HG02938 (cell line): Measurements from ENCODE around the gene PON1.
A peak's percentile ranks its signal among the peaks of the same experiment; 100 is the strongest.

Experiments
- ATAC-seq: cut with Tn5 transposase; IDR thresholded peaks from one replicate; pipeline ENCODE4 v1.9.1; 2021; ENCODE audit warnings: mild to moderate bottlenecking, moderate library complexity; ENCODE audit not compliant: unreplicated experiment

Gene PON1

DNA sequence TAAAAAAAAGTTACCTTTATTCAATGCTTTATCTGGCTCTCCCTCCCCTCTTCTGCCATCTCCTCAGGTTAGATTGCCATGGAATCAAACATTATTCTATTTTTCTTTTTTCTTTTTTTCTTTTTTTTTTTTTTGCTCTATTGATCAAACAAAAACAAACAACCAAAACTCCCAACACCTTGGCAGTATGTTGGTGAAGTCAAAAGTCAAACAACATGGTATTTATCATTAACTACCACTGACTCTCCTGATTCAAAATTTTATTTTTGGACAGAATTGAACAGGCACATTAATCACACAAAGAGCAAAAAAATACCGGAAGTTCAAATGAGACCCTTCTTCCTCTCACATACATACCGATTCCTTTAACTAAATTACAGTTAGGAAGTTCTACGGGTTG lies 6.4 kb downstream of the PON1 start:
- ATAC-seq: no peak

DNA sequence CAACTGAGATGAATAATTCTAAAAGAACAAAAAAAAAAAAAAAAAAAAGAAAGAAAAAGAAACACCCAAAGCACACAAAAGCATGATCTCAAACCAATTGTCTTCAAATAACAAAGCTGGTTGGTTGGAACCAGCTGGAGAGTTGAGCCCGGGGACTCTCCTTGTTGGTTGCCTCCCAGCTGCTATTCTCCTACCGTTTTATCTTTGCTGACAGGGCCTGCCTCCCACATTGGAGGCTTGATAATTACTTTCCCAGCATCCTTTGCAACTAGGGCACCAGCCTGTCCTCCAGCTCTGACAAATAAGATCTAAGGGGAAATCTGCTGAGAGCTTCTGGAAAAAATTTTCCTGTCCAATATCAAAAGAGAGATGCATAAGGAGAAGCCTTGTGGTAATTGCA lies 6.8 kb downstream of the PON1 start:
- ATAC-seq: no peak

DNA sequence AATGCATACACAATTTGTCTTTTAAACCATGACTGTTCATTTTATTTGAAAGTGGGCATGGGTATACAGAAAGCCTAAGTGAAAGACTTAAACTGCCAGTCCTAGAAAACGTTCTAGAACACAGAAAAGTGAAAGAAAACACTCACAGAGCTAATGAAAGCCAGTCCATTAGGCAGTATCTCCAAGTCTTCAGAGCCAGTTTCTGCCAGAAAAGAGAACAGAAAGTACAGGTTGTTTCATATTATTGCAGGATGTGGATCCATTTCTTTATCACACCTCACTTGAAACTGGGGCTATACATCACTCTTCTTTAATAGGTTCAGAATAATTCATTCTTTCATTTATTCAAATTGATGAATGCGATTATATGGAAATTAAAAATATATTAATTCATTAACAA lies 7.7 kb downstream of the PON1 start:
- ATAC-seq: peak; percentile 92

DNA sequence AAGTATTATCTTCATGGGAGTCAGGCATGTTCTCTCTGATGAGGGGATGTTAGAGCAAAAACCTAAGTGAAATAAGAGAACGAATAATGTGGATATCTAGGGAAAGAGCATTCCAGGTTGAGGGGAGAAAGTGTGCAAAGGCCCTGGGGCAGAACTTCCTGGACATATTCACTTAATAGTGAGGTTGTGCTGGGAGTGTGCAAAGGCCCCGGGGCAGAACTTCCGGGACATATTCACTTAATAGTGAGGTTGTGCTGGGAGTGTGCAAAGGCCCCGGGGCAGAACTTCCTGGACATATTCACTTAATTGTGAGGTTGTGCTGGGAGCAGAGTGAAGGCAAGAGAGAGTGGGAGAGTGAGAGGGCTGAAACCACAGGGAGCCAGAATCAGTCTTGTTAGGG lies 11.8 kb downstream of the PON1 start:
- ATAC-seq: no peak

DNA sequence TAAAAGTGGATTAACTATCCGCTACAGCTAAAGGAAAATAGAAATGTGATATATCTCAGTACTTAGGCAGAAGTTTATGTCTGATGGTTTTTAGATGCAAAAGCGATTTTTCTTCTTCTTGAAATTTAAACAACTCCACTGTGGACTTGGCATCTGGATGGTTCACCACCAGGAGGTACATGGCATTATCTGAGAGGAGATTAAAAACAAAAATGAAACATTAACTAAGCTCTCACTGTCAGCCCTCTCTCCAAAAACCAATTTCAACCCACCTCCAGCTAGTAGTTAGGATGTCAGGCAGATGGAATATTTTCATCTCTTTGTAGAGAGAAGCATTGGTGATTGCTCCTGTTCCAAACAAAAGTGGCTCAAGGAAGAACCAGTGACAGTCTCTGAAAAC lies 12.9 kb downstream of the PON1 start:
- ATAC-seq: no peak

DNA sequence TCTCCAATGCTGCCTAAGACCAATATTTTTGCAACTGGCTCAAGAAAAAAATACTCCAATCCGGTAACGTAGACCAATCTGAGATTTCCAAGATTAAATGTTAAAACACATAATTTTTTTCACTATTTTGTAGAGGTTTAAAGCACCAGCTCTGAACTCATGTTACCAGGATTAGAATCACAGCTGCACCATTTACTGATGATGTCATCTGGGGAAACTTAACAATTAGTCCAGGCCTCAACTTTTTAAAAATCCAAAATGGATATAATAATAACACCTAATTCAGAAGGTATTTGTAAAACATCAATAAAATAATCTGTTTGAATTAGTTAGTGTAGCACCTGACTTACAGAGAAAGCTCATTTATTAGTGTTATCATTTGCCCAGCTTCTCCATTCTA lies 14.4 kb downstream of the PON1 start:
- ATAC-seq: no peak

DNA sequence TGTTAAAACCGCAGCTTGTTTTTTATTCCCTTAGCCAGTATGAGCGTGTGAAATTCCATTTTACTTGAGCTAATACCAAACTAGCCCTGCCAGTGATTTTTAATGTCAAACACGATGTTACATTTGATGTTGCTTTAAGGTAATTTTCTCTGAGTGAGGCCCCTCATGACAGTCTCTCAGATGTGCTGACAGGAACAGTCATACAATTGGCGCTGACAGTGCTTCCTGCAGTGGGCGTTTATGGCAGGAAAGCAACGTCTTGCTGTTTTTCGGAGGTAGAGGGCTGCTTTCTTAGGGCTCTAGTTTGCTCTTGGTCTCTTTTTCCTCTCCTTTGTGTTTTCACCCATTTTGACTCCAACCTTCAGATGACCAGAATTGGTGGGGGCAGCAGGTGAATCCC lies 19.3 kb downstream of the PON1 start:
- no peak for ATAC-seq

DNA sequence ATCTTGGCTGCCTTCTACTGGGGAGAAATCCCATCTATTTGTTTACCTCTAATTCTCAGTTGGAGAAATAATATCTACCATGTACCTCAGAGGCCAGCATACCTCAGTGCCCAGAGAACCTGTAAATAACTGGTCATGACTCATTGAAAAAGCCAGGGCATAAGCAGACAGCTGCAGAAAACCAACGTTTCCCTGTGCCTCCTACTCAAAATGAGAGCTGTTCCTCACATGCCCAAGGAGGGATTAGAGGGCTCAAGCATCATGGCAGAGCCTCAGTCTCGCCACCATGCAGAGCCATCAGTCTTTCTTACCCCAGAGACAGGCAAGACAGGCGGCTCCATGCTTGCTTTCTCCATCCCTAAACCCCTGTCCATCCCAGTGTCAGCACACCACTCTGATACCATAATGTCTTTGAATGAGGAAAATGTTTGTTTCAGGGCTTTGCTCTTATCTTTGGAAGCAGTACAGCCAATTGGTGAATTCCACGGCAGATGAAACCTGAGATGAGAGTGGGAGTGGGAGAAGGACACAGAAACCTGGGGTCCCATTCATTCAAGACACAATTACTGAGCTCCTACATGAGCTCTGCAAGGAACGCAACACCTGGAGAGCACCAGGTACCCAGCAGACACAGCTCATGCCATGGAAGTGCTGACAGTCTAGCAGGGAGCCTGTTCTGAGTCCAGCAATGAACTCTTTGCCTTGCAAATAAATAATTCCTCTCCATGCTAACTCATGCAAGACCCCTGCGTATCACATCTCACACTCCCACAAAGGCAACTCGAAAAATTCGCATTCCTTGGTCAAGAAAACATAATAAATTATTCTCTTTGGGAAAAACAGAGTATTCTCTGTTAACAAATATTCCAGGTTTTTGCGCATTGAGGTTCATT lies 21.1 kb downstream of the PON1 start:
- ATAC-seq: no peak

DNA sequence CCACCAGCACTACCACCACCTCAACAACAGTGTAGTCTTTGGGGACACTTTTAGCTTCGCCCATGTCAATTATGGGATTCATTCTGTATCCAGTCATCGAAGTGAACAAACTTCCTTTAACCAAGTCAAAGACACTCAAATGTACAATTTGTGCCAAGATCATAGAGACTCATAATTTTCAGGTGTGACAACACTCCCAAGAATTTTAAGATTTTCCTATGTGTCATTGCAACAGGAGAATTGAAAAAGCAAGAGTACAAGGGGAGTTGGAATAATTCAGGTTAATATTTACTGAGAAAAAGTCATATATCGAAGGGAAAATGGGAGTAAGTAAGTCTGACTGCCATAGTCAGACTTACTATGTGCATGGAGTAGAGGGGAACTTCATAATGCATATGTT lies 26.2 kb downstream of the PON1 start:
- no peak for ATAC-seq

DNA sequence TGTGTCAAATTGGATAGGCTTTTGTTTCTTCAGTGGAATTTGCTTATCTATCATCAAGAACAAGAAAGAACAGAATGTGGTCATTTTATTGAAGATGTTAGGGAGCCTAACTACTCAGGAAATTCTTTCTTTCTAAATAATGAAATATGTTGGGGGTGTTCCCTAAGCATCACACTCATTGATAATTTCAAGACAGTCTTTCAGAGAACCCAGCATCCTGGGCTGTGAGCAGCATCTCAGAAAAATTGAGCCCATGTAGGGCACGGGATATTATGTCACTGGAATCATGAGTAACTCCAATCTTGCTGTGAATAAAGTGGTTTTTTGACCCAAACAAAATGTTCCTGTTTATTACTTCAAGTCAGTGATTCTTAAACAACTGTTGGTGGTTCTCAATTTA lies 27.3 kb downstream of the PON1 start:
- ATAC-seq: no peak

DNA sequence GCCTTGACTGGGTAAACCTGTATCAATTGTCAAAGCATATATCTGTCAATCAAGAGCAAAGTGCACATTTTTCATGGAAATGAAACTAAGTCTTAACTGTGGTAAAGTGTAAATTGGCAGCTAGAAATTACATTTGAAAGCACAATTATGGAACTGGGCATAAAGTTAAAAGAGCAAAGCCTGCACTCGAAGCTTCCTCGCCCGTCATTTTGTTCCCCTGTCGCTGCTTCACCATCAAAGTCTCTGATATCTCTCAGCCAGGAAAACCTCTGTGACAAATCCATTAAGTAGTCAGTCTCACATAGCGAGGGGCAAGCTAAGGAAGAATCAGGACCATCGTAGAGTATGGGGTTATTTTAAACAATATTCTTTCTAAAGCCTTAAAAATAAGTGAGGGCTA lies 27.9 kb downstream of the PON1 start:
- ATAC-seq: no peak

DNA sequence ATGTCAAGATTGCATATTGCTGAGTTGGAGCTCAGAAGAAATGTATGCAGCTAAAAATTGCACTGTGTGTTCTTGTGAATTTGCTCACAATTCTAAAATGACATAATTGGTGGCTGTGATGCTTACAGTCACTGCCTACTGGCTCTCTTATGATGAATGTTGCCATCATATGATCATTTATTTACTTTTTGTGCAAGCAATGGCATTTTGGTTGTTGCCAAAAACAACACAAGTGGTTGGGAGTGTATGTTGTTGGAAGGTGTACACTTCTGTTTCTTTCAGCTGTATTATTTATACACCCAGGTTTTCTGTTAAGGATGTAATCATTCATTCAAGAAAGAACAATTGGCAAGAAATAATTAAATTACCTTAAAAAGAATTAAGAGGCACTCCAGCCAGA lies 28.9 kb downstream of the PON1 start:
- no peak for ATAC-seq

DNA sequence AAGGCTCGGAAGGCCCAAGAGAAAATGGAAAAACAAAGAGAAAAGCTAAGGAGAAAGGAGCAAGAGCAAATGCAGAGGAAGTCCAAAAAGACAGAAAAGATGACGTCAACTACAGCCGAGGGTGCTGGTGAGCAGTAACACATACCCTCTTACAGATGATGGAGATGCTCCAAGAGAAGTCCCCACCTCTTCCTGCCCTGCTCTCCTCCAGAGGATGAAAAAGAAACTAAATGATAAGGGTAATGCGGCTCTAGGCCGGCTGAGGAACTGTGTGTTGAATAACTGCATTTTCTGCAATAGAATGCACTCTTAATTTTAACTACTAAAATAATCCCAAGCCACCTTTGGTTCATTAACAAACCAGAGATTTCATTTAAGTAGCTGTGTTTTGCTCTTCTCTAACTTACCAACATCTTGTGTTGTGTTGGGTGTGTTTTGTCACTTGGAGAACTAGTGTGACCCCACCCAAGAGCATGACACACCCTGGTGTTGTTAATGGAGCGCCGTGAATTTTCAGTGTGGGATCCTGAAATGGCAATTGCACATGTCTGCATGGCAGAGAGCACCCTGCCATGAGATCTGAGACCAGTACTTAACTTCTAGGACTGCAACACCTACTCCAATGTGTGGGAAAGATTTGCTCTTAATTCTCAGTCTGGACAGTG lies 34.0 kb downstream of the PON1 start:
- ATAC-seq: no peak

DNA sequence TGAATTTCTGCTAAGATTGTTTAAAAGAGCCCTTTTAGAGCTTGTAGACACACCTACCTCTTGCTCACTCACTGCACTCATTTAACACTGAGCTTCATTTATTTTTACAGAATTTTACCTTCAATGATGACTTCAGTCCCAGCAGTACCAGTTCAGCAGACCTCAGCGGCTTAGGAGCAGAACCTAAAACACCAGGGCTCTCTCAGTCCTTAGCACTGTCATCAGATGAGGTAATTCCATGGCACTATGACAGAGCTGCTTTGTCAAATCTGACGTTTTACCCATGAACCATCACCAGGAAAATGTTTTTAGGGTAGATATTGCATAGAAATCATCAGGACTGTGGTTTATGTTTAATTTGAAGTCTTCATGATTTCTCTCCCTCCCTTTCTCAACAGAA lies 38.2 kb downstream of the PON1 start:
- no peak for ATAC-seq

DNA sequence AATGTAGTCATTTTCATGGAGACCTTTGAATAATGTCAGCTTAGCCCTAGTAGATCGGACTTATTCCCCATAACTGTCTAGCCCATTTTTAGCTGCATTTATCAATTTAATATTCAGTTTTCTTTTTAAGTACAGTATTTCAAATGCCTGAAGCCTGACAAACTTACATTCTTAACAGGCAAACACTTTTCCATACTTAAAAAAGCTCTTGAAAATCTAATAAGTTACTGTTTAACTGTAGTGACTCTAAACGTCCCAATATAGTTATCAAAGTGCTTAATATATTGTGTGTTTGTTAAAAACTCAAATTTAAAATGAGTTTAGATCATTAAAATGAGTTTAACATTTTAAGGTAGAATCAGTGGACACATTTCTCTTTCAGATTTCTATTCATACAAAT lies 44.9 kb downstream of the PON1 start:
- ATAC-seq: no peak

DNA sequence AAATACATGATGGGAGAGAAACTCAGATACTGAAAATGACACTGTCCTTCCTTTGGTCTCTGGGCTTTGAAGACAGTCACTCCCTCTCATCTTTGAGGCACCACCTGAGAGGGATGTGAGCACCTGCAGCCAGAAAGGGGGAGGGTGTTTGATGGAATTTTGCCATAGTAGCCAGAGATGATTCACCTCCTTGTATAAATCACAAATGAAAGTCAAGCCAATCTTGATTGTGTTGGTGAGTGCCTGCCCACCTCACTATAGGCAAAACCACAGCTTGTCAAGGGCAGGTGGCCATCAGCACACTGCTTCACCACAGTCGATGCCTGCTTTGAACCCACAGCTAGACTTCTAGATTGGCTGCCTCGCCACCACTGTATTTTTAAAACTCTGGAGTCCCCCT lies 48.2 kb downstream of the PON1 start:
- ATAC-seq: no peak

DNA sequence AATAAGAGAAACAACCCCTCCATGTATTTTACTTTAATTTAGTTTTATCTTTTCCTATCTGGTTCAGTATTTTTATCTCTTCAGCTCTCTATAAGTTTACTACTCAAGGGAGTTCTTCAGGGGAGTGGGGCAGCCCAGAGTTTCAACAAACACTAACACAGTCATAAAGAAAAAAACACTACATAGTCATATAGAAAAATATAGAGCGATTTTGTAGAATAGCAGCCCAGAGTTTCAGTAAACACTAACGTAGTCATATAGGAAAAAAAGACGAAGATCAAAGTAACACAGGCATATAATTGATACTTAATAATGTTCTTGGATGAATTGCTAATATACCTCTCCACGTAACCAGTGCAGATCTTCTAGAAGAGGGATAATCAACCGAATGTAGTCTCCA lies 54.7 kb downstream of the PON1 start:
- ATAC-seq: no peak

DNA sequence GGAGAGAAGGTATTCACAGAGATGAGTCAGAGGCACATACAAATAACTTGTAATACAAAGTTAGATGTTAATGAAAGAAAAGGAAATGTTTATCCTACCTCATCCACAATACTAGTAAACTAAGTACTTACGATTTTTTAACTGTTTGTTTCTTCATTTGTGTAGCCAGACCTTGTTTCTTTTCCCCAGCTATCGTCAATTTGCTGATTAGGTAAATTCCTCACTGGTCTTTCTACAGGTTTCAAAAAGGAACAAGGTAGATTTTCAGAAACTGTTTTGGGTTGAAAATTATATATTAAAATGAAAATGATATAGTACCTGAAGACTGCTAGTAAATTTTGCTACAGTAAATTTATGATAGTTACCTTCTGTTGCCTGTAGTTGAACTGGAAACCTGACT lies 56.6 kb downstream of the PON1 start:
- no peak for ATAC-seq

DNA sequence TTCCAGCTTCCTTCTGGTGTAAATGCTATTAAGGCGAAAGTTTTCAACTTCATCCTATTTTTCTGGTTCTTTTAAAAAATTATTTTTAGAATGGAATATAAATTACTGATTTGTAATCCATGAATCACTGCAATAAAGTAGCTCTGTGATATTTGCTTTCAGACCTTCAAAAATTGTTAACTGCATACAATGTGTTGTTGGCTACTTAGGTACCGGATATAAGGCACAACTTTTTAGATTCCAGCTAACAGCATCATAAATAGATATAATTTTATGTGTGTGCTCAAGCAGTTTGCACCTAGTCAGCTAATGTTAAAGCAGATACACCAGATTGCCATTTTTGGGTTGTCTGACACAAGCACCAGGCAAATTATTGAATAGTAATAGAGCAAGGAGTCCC lies 58.7 kb downstream of the PON1 start:
- no peak for ATAC-seq

DNA sequence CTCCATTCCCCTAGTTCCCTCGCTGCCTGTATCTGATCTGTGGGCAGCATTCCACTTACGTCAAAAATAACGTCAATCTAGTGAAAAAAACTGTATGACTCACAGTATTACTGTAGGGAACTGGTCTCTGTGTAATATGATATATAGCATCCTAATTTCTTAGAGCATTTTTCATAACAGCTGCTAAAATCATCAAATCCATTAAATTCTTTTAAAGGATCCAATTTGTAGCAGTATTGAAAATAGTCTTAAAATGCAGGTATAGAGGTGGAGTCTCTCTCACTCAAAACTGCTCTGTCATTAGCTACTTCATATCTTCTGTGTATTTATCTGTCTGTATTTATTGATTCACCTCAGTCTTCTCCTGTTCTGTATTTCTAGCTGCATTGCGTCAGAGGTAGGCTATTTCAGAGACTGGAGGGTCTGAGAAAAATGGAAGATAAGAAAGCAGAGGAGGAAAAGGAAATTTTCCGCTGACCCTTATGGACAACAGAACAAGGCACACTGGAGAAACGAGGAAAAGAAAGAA lies 59.9 kb downstream of the PON1 start:
- ATAC-seq: no peak

DNA sequence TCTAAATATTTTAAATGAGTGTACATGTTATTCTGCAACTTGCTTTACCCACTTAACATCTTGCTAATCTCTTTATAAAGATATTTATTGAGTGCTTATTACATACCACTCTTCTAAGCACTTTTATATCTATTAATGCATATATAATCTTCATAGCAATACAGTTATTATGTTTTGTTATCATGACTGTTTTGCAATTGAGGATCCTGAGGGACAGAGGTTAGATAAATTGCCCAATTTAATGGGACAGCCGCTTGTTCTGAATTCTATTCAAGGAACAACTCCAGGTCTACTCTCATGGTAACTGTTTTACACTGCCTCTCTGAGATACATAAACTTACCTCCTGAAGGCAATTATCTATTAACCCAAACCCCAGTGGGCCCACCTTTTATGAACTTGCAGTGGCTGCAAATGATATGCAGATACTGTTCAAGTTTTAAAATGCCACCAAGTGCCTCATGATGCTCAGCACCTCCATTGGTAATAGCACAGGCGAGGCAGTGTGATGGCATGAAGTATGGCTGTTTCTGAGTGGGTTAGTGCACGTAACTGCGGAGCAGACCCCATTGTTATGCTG lies 60.5 kb downstream of the PON1 start:
- no peak for ATAC-seq

DNA sequence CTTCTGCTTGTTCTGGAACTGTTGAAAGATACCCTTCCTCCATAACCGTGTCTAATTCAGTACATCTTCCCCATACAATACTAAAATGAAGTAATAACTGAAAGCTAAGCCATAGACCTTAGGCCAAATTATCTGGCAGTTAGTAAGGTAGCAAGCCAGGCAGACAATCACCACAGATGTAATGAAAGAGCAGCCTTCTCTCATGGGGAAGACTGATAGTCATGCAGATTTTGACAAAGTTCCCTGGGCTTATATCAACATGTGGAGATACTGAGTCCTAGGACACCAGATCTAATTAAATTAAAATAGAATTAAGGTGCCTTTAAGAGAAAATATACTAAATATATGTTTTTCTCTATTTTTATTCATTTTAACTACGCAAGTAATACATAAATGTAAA lies 61.5 kb downstream of the PON1 start:
- ATAC-seq: no peak
